GM21737 (cell line): ENCODE data around the gene BUB1.
"Not testable (repeated sequence)": the region's sequence is repeated elsewhere in the genome, so short reads cannot be mapped to it uniquely, and the experiment has no call there.

Source experiments
- ATAC-seq: cut with Tn5 transposase; IDR thresholded peaks from one replicate; pipeline ENCODE4 v1.9.1; 2021; ENCODE audit warnings: mild to moderate bottlenecking, moderate library complexity; ENCODE audit not compliant: unreplicated experiment

Gene BUB1

GRCh38 chr2:110677530-110678456 lies at the start of gene BUB1:
Gene BUB1 (minus strand): TSS chr2:110678063. CDS start chr2:110677995, 68 bp downstream.
- peak; percentile 71 for ATAC-seq

GRCh38 chr2:110726285-110726684 lies 48.4 kb upstream of the BUB1 start:
- ATAC-seq, result no peak

- ATAC-seq, result no peak
Measured at GRCh38 chr2:110725859-110726258, 48.0 kb upstream of the BUB1 start.

- ATAC-seq, result no peak
Measured at GRCh38 chr2:110725370-110725769, 47.5 kb upstream of the BUB1 start.

GRCh38 chr2:110724820-110725219 lies 47.0 kb upstream of the BUB1 start:
- ATAC-seq, result no peak

GRCh38 chr2:110720547-110720946 lies 42.7 kb upstream of the BUB1 start:
- no peak for ATAC-seq

GRCh38 chr2:110718990-110719389 lies 41.1 kb upstream of the BUB1 start:
- ATAC-seq, result no peak

- no peak for ATAC-seq
Measured at GRCh38 chr2:110718382-110718781, 40.5 kb upstream of the BUB1 start.

- ATAC-seq, result no peak
Measured at GRCh38 chr2:110717734-110718133, 39.9 kb upstream of the BUB1 start.

GRCh38 chr2:110716959-110717645 lies 39.2 kb upstream of the BUB1 start:
- no peak for ATAC-seq

GRCh38 chr2:110714452-110715224 lies 36.8 kb upstream of the BUB1 start:
- ATAC-seq, result no peak

- no peak for ATAC-seq
Measured at GRCh38 chr2:110713513-110714362, 35.9 kb upstream of the BUB1 start.

- no peak for ATAC-seq
Measured at GRCh38 chr2:110712737-110713136, 34.9 kb upstream of the BUB1 start.

GRCh38 chr2:110708455-110708854 lies 30.6 kb upstream of the BUB1 start:
- no peak for ATAC-seq

GRCh38 chr2:110707386-110707965 lies 29.6 kb upstream of the BUB1 start:
- ATAC-seq, result no peak

GRCh38 chr2:110702514-110703380 lies 24.9 kb upstream of the BUB1 start:
- ATAC-seq, result no peak

- not testable (repeated sequence) for ATAC-seq
Measured at GRCh38 chr2:110698253-110698652, 20.4 kb upstream of the BUB1 start.

GRCh38 chr2:110695146-110695898 lies 17.5 kb upstream of the BUB1 start:
- not testable (repeated sequence) for ATAC-seq
